GM23338 (cell line): ENCODE measurements around the gene REEP1.

Source experiments
- CREB1 ChIP-seq: fragments of 250-450 bp; sonication (Bioruptor Pico); IDR thresholded peaks from 2 replicates; pipeline ENCODE4 v1.5.0; 2020; ENCODE audit warnings: low read depth, mild to moderate bottlenecking, moderate library complexity
- ETS1 ChIP-seq: IDR thresholded peaks from 2 replicates; pipeline ENCODE4 v1.6.1; 2016; ENCODE audit warnings: antibody characterized with exemption
- EZH2 ChIP-seq: fragments of 200-600 bp; sonication (generic); IDR thresholded peaks from one replicate; pipeline ENCODE4 v1.8.0; 2017; ENCODE audit warnings: antibody characterized with exemption, mild to moderate bottlenecking, low read depth; ENCODE audit not compliant: unreplicated experiment
- EZH2phosphoT487 ChIP-seq: fragments of 200-600 bp; sonication (generic); IDR thresholded peaks from one replicate; pipeline ENCODE4 v1.8.1; 2018; ENCODE audit warnings: antibody characterized with exemption; ENCODE audit not compliant: unreplicated experiment
- JUNB ChIP-seq: IDR thresholded peaks from one replicate; pipeline ENCODE4 v1.6.1; 2016; ENCODE audit warnings: antibody characterized with exemption; ENCODE audit not compliant: unreplicated experiment
- NANOG ChIP-seq: IDR thresholded peaks from 2 replicates; pipeline ENCODE4 v1.6.1; 2016; ENCODE audit warnings: antibody characterized with exemption, borderline replicate concordance
- POLR2AphosphoS5 ChIP-seq: IDR thresholded peaks from 2 replicates; pipeline ENCODE4 v1.6.1; 2016; ENCODE audit warnings: antibody characterized with exemption, low read depth
- ZNF114 ChIP-seq: fragments of 250-450 bp; sonication (Bioruptor Pico); IDR thresholded peaks from 2 replicates; pipeline ENCODE4 v1.5.0; 2020; ENCODE audit warnings: mild to moderate bottlenecking, moderate library complexity
- TF ChIP-seq, protein P1 (sequence below), 2 experiments: fragments of 200-600 bp in 1 of 2; sonication (generic) in 1 of 2; conservative IDR thresholded peaks; 2 replicates each; pipeline versions ENCODE4 v1.5.1 to v1.6.1; 2016 to 2017; ENCODE audit warnings: antibody characterized with exemption in 2 of 2, low read depth in 2 of 2, mild to moderate bottlenecking in 2 of 2, moderate library complexity in 1 of 2
- TF ChIP-seq, protein P2 (sequence below): IDR thresholded peaks from one replicate; pipeline ENCODE4 v1.6.1; 2018; ENCODE audit warnings: antibody characterized with exemption; ENCODE audit not compliant: unreplicated experiment
- TF ChIP-seq, protein P3 (sequence below): fragments of 250-450 bp; sonication (Bioruptor Pico); IDR thresholded peaks from 2 replicates; pipeline ENCODE4 v1.5.0; 2020; ENCODE audit warnings: mild to moderate bottlenecking, moderate library complexity

- TF ChIP-seq, protein P1, sequence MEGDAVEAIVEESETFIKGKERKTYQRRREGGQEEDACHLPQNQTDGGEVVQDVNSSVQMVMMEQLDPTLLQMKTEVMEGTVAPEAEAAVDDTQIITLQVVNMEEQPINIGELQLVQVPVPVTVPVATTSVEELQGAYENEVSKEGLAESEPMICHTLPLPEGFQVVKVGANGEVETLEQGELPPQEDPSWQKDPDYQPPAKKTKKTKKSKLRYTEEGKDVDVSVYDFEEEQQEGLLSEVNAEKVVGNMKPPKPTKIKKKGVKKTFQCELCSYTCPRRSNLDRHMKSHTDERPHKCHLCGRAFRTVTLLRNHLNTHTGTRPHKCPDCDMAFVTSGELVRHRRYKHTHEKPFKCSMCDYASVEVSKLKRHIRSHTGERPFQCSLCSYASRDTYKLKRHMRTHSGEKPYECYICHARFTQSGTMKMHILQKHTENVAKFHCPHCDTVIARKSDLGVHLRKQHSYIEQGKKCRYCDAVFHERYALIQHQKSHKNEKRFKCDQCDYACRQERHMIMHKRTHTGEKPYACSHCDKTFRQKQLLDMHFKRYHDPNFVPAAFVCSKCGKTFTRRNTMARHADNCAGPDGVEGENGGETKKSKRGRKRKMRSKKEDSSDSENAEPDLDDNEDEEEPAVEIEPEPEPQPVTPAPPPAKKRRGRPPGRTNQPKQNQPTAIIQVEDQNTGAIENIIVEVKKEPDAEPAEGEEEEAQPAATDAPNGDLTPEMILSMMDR (conservative IDR thresholded peaks at IDR 0.05; ENCODE audit: low read depth in 2 of 2): no peak
- TF ChIP-seq POLR2AphosphoS5 (no peak), JUNB (no peak), ZNF114 (no peak), EZH2 (no peak), EZH2phosphoT487 (no peak), ETS1 (no peak), CREB1 (CRISPR knock-in tag) (no peak), NANOG (no peak)
- TF ChIP-seq, protein P2, sequence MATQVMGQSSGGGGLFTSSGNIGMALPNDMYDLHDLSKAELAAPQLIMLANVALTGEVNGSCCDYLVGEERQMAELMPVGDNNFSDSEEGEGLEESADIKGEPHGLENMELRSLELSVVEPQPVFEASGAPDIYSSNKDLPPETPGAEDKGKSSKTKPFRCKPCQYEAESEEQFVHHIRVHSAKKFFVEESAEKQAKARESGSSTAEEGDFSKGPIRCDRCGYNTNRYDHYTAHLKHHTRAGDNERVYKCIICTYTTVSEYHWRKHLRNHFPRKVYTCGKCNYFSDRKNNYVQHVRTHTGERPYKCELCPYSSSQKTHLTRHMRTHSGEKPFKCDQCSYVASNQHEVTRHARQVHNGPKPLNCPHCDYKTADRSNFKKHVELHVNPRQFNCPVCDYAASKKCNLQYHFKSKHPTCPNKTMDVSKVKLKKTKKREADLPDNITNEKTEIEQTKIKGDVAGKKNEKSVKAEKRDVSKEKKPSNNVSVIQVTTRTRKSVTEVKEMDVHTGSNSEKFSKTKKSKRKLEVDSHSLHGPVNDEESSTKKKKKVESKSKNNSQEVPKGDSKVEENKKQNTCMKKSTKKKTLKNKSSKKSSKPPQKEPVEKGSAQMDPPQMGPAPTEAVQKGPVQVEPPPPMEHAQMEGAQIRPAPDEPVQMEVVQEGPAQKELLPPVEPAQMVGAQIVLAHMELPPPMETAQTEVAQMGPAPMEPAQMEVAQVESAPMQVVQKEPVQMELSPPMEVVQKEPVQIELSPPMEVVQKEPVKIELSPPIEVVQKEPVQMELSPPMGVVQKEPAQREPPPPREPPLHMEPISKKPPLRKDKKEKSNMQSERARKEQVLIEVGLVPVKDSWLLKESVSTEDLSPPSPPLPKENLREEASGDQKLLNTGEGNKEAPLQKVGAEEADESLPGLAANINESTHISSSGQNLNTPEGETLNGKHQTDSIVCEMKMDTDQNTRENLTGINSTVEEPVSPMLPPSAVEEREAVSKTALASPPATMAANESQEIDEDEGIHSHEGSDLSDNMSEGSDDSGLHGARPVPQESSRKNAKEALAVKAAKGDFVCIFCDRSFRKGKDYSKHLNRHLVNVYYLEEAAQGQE: no peak
- TF ChIP-seq, protein P3, sequence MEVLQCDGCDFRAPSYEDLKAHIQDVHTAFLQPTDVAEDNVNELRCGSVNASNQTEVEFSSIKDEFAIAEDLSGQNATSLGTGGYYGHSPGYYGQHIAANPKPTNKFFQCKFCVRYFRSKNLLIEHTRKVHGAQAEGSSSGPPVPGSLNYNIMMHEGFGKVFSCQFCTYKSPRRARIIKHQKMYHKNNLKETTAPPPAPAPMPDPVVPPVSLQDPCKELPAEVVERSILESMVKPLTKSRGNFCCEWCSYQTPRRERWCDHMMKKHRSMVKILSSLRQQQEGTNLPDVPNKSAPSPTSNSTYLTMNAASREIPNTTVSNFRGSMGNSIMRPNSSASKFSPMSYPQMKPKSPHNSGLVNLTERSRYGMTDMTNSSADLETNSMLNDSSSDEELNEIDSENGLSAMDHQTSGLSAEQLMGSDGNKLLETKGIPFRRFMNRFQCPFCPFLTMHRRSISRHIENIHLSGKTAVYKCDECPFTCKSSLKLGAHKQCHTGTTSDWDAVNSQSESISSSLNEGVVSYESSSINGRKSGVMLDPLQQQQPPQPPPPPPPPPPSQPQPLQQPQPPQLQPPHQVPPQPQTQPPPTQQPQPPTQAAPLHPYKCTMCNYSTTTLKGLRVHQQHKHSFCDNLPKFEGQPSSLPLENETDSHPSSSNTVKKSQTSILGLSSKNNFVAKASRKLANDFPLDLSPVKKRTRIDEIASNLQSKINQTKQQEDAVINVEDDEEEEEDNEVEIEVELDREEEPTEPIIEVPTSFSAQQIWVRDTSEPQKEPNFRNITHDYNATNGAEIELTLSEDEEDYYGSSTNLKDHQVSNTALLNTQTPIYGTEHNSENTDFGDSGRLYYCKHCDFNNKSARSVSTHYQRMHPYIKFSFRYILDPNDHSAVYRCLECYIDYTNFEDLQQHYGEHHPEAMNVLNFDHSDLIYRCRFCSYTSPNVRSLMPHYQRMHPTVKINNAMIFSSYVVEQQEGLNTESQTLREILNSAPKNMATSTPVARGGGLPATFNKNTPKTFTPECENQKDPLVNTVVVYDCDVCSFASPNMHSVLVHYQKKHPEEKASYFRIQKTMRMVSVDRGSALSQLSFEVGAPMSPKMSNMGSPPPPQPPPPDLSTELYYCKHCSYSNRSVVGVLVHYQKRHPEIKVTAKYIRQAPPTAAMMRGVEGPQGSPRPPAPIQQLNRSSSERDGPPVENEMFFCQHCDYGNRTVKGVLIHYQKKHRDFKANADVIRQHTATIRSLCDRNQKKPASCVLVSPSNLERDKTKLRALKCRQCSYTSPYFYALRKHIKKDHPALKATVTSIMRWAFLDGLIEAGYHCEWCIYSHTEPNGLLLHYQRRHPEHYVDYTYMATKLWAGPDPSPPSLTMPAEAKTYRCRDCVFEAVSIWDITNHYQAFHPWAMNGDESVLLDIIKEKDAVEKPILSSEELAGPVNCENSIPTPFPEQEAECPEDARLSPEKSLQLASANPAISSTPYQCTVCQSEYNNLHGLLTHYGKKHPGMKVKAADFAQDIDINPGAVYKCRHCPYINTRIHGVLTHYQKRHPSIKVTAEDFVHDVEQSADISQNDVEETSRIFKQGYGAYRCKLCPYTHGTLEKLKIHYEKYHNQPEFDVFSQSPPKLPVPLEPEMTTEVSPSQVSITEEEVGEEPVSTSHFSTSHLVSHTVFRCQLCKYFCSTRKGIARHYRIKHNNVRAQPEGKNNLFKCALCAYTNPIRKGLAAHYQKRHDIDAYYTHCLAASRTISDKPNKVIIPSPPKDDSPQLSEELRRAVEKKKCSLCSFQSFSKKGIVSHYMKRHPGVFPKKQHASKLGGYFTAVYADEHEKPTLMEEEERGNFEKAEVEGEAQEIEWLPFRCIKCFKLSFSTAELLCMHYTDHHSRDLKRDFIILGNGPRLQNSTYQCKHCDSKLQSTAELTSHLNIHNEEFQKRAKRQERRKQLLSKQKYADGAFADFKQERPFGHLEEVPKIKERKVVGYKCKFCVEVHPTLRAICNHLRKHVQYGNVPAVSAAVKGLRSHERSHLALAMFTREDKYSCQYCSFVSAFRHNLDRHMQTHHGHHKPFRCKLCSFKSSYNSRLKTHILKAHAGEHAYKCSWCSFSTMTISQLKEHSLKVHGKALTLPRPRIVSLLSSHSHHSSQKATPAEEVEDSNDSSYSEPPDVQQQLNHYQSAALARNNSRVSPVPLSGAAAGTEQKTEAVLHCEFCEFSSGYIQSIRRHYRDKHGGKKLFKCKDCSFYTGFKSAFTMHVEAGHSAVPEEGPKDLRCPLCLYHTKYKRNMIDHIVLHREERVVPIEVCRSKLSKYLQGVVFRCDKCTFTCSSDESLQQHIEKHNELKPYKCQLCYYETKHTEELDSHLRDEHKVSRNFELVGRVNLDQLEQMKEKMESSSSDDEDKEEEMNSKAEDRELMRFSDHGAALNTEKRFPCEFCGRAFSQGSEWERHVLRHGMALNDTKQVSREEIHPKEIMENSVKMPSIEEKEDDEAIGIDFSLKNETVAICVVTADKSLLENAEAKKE: no peak
Measured at GRCh38 chr2:86283411-86284030, 53.9 kb downstream of the REEP1 start.
